ENCODE results near the gene RASSF5. TPM values are rescaled to one million over a fixed set of nuclear protein-coding genes. Genes with fewer than 3 reads are reported as not detected.
"Not testable (repeated sequence)": the region's sequence is repeated elsewhere in the genome, so short reads cannot be mapped to it uniquely, and the experiment has no call there.

RASSF5 gene
- total RNA-seq, 4 donors from 2014 or later = 7.4 to 35.5 (median 10.0) TPM

DNA sequence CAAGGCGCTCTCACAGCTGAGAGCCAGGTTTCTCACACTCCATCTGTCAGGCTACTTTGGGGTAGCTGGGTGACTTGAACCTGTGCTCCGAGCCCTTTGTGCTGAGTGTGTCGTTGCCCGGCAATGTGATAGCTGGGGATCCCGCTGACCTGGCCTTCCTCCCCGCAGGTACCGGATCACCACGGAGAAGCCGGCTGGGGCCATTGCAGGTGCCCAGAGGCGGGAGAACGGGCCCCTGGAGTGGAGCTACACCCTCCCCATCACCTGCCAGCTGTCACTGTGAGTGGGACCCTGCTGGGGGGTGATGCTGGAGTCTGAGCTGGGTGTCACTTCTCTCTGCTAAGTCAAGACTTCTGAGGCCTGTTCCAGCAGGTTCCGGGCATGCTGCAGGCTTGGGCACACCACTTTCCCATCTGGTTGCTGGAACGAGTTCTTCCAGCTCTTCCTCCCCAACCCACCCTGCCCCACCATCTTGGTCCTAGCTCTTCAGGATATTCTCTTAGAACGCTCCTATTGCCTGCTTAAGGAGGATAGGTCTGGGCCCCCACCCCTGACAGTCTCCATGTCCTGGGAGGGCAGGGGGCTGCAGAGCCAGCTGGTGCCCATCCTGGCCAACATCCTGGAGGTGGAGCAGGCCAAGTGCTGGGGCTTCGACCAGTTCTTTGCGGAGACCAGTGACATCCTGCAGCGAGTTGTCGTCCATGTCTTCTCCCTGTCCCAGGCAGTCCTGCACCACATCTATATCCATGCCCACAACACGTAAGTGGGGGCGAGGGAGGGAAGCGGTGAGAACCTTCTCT, 29.6 kb upstream of the RASSF5 start:
- H3K4me3 ChIP-seq = no peak overlapping the region
- peak in 1 of 3 donors; percentile 33 for DNase-seq

DNA sequence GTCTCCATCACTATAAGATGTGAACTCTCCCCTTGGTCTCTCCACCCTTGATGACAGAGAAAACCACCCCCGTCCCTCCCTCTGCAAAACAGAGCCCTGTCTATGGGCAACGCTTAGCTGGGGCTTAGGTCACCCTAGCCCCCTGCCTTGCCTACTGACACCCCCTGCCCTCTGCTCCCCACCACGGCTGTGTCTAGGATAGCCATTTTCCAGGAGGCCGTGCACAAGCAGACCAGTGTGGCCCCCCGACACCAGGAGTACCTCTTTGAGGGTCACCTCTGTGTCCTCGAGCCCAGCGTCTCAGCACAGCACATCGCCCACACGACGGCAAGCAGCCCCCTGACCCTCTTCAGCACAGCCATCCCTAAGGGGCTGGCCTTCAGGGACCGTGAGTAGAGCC, 28.6 kb upstream of the RASSF5 start:
- Histone ChIP-seq H3K9me3 (no peaks in the 10 kb centered on the region), H3K4me3 (no peak overlapping the region), H3K4me1 (no peaks in the 10 kb centered on the region), H3K27me3 (no peaks in the 10 kb centered on the region), H3K36me3 (peaks cover 0 to 50% (median 0%) of the 10 kb centered on the region in 3 donors), H3K27ac (no peak overlapping the region)
- peak in 1 of 3 donors; percentile 21 for DNase-seq
- TF ChIP-seq, protein P1, sequence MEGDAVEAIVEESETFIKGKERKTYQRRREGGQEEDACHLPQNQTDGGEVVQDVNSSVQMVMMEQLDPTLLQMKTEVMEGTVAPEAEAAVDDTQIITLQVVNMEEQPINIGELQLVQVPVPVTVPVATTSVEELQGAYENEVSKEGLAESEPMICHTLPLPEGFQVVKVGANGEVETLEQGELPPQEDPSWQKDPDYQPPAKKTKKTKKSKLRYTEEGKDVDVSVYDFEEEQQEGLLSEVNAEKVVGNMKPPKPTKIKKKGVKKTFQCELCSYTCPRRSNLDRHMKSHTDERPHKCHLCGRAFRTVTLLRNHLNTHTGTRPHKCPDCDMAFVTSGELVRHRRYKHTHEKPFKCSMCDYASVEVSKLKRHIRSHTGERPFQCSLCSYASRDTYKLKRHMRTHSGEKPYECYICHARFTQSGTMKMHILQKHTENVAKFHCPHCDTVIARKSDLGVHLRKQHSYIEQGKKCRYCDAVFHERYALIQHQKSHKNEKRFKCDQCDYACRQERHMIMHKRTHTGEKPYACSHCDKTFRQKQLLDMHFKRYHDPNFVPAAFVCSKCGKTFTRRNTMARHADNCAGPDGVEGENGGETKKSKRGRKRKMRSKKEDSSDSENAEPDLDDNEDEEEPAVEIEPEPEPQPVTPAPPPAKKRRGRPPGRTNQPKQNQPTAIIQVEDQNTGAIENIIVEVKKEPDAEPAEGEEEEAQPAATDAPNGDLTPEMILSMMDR (IDR thresholded peaks at IDR 0.05) = no peak
- no peak for TF ChIP-seq POLR2A (IDR thresholded peaks at IDR 0.05)

More for the DNA sequence above, 29.6 kb upstream of the RASSF5 start:
- H3K27me3 ChIP-seq = no peaks in the 10 kb centered on the region
- no peaks in the 10 kb centered on the region for H3K9me3 ChIP-seq
- peaks cover 0 to 50% (median 0%) of the 10 kb centered on the region in 3 donors for H3K36me3 ChIP-seq
- H3K4me1 ChIP-seq = peaks cover 0 to 5% (median 1%) of the 10 kb centered on the region in 4 donors
- H3K27ac ChIP-seq = no peak overlapping the region
- TF ChIP-seq POLR2A (IDR thresholded peaks at IDR 0.05) = no peak
- TF ChIP-seq, protein P1 (IDR thresholded peaks at IDR 0.05) = no peak

DNA sequence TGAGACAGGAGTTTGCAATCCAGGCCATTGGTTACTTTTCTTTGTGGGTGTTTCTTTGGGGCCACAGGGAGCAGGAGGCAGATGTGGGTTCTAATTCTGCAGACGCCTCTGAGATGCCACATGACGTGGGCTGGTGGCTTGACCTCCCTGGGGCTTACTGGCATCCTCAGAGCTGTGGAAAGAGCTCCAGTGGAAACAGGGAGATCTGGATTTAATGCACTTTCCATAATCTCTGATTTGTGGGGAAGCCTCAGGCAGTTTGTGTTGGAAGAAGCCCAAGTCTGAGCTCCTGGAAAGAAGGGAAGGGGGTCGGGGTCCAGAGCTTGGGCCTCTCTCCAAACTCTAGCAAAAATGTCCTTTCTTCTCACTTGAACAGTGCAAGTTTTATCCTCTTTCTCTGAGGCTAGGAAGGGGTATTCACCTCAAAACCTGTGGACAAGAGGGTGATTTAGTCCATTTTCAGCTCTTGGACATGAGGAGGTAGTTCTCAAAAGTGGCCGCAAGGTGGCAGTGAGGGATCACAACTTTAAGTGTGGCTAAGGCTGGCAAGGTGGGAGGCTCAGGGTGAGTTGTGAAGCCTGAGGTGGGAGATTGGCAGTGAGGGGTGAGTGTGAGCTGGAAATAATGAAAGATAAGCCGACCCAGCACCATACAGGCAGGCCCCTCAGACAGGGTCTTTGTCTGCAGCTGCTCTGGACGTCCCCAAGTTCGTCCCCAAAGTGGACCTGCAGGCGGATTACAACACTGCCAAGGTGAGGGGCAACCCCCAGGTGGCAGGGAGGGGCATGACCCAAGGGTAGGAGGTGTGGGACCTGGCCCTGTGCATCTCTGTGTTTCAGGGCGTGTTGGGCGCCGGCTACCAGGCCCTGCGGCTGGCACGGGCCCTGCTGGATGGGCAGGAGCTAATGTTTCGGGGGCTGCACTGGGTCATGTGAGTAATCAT, 27.9 kb upstream of the RASSF5 start:
- peaks cover 0 to 49% (median 0%) of the 10 kb centered on the region in 3 donors for H3K36me3 ChIP-seq

DNA sequence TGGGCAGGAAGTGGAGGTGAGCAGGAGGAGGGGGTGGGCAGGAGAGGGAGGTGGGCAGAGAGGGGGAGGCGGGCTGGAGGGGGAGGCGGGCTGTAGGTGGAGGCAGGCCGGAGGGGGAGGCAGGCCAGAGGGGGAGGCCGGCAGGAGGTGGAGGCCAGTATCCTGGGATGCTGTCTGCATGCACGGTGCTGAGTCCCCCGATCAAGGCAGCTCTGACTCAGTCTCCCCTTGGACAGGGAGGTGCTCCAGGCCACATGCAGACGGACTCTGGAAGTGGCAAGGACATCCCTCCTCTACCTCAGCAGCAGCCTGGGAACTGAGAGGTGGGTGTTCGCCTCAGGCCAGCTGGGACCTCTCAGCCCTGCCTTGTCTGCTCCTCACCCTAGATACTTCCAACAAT, 27.1 kb upstream of the RASSF5 start:
- TF ChIP-seq, protein P1 (IDR thresholded peaks at IDR 0.05) = no peak
- TF ChIP-seq POLR2A (IDR thresholded peaks at IDR 0.05) = no peak
- H3K4me1 ChIP-seq = no peaks in the 10 kb centered on the region
- H3K36me3 ChIP-seq = peaks cover 0 to 48% (median 0%) of the 10 kb centered on the region in 3 donors
- DNase-seq = peak in 1 of 3 donors; percentile 25
- H3K9me3 ChIP-seq = no peaks in the 10 kb centered on the region
- no peak overlapping the region for H3K27ac ChIP-seq
- H3K27me3 ChIP-seq = no peaks in the 10 kb centered on the region
- no peak overlapping the region for H3K4me3 ChIP-seq

More for the DNA sequence above, 27.9 kb upstream of the RASSF5 start:
- no peaks in the 10 kb centered on the region for H3K4me1 ChIP-seq
- TF ChIP-seq, protein P1 (IDR thresholded peaks at IDR 0.05) = peak; percentile 46 to 83 (median 75)
- no peak for TF ChIP-seq POLR2A (IDR thresholded peaks at IDR 0.05)
- no peaks in the 10 kb centered on the region for H3K9me3 ChIP-seq
- H3K4me3 ChIP-seq = no peak overlapping the region
- H3K27me3 ChIP-seq = no peaks in the 10 kb centered on the region
- peak; percentile 64 to 90 (median 76) for DNase-seq
- no peak overlapping the region for H3K27ac ChIP-seq

DNA sequence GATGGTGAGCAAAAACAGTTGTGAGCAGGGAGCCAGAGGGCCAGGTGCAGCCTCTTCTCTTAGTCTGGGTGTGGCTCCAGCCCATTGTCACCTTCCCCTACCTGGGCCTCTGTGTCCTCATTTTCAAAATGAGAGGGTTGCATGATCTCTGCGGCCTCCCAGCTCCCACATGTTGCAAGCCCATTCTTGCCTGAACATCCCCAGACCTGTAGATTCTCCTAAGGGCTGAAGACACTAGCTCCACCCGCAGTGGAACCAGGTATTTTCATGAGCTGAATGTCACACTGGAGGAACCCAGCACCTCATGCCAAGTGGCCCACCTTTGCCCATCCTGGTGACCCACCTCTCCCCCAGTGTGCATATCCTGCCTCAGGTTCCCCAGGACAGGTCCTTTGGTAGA, 24.7 kb upstream of the RASSF5 start:
- TF ChIP-seq, protein P1 (IDR thresholded peaks at IDR 0.05) = no peak
- TF ChIP-seq POLR2A (IDR thresholded peaks at IDR 0.05) = no peak
- H3K36me3 ChIP-seq = peaks cover 0 to 37% (median 0%) of the 10 kb centered on the region in 3 donors

DNA sequence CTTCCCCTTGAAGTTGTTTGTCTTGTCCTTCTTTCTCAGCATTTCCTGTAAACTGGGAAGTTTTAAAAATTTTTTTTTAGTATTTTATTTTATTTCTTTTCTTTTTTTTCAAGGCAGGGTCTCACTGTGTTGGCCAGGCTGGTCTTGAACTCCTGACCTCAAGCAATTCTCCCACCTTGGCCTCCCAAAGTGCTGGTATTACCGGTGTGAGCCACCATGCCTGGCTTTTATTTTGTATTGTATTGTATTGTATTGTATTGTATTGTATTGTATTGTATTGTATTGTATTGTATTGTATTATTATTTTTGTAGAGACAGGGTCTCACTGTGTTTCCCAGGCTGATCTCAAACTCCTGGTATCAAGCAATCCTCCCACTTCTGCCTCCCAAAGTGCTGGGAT, 23.5 kb upstream of the RASSF5 start:
- DNase-seq = not testable (repeated sequence)

More for the DNA sequence above, 24.7 kb upstream of the RASSF5 start:
- Histone ChIP-seq H3K27me3 (no peaks in the 10 kb centered on the region), H3K27ac (no peak overlapping the region), H3K9me3 (no peaks in the 10 kb centered on the region), H3K4me3 (no peak overlapping the region), H3K4me1 (no peaks in the 10 kb centered on the region)
- no peak for DNase-seq

More for the DNA sequence above, 23.5 kb upstream of the RASSF5 start:
- H3K4me1 ChIP-seq, H3K9me3 ChIP-seq, H3K27me3 ChIP-seq, H3K27ac ChIP-seq, H3K4me3 ChIP-seq: not testable (repeated sequence)
- peaks cover 0 to 25% (median 0%) of the 10 kb centered on the region in 3 donors for H3K36me3 ChIP-seq

All from Peyer's patch (tissue), 4 donors.